BLaER1 (cell line): ENCODE measurements around the gene OSER1.
A peak's percentile ranks its signal among the peaks of the same experiment; 100 is the strongest.

Source experiments
- H3K27ac ChIP-seq: shearing (Covaris generic); formaldehyde crosslinking; 2 replicates; pipeline ENCODE4 v1.8.1; 2022
- H3K27me3 ChIP-seq: shearing (Covaris generic); formaldehyde crosslinking; 2 replicates; pipeline ENCODE4 v1.8.1; 2022
- H3K36me3 ChIP-seq: shearing (Covaris generic); formaldehyde crosslinking; 2 replicates; pipeline ENCODE4 v1.8.1; 2022
- H3K4me1 ChIP-seq: shearing (Covaris generic); formaldehyde crosslinking; 2 replicates; pipeline ENCODE4 v1.8.1; 2022
- H3K4me2 ChIP-seq: shearing (Covaris generic); formaldehyde crosslinking; 2 replicates; pipeline ENCODE4 v1.8.1; 2022
- H3K4me3 ChIP-seq: shearing (Covaris generic); formaldehyde crosslinking; 2 replicates; pipeline ENCODE4 v1.8.1; 2022
- H3K9ac ChIP-seq: shearing (Covaris generic); formaldehyde crosslinking; 2 replicates; pipeline ENCODE4 v1.8.1; 2022
- H3K9me3 ChIP-seq: shearing (Covaris generic); formaldehyde crosslinking; 2 replicates; pipeline ENCODE4 v1.8.1; 2022
- H4K20me1 ChIP-seq: shearing (Covaris generic); formaldehyde crosslinking; 2 replicates; pipeline ENCODE4 v1.8.1; 2022
- Cebpa-rat ChIP-seq: shearing (Covaris generic); IDR thresholded peaks from 2 replicates; pipeline ENCODE4 v1.8.1; 2022

OSER1 gene

DNA sequence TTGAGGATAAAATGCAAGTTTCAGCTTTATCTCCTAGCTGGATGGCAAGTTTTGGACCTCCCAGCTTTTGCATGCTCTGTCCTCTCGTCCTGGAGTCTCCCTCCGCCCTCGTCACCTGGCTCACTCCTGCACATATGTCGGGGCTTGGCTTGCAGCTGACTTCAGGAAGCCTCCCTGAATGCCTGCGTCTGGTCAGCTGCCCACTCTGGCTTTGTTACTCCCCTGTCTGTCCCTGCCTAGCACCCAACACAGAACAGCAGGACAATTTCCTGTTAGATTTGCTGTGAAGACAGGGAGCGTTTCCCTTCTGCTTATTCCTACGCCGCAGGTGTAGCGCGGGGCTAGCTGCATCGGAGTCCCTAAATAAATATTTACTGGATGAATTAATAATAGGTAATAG, 29.0 kb downstream of the OSER1 start:
- TF ChIP-seq Cebpa-rat: no peak
- Histone ChIP-seq H3K9ac (no peak overlapping the region; the same call in 1 of the 2 replicates), H3K27ac (0 out of 2 replicates have a peak overlapping the region, but pooled peaks have one; percentile 16), H3K27me3 (no peaks in the 10 kb centered on the region), H3K9me3 (no peaks in the 10 kb centered on the region), H3K4me1 (peaks cover 52% of the 10 kb centered on the region), H3K4me3 (no peak overlapping the region), H3K4me2 (peak overlapping the region; percentile 86), H3K36me3 (no peaks in the 10 kb centered on the region), H4K20me1 (no peaks in the 10 kb centered on the region)

DNA sequence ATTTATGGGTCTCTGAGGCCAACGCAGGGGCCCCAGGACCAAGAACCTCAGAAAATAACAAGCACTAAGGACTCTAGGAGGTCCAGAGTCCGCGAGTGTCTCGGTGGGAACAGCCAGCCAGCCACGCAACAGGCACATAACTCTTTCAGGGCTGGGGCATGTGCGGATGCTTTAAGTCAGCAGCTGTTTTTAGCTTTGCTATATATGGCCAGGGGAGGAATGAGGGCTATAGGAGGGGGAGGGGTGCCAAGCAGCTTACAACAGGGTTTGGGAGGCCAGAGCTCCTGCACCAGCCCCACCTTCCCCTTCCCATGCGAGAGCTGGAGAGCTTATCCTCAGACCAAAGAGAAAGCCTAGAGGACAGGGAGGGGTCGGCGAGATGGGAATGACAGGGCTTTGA, 29.8 kb downstream of the OSER1 start:
- H4K20me1 ChIP-seq: no peaks in the 10 kb centered on the region
- no peaks in the 10 kb centered on the region for H3K36me3 ChIP-seq
- peak overlapping the region; percentile 74; the same call in 1 of the 2 replicates for H3K9ac ChIP-seq
- no peaks in the 10 kb centered on the region for H3K9me3 ChIP-seq
- no peak for TF ChIP-seq Cebpa-rat
- peak overlapping the region; percentile 86 for H3K4me2 ChIP-seq
- H3K4me3 ChIP-seq: no peak overlapping the region
- peaks cover 45% of the 10 kb centered on the region for H3K4me1 ChIP-seq
- no peaks in the 10 kb centered on the region for H3K27me3 ChIP-seq
- peak overlapping the region; percentile 79 for H3K27ac ChIP-seq

DNA sequence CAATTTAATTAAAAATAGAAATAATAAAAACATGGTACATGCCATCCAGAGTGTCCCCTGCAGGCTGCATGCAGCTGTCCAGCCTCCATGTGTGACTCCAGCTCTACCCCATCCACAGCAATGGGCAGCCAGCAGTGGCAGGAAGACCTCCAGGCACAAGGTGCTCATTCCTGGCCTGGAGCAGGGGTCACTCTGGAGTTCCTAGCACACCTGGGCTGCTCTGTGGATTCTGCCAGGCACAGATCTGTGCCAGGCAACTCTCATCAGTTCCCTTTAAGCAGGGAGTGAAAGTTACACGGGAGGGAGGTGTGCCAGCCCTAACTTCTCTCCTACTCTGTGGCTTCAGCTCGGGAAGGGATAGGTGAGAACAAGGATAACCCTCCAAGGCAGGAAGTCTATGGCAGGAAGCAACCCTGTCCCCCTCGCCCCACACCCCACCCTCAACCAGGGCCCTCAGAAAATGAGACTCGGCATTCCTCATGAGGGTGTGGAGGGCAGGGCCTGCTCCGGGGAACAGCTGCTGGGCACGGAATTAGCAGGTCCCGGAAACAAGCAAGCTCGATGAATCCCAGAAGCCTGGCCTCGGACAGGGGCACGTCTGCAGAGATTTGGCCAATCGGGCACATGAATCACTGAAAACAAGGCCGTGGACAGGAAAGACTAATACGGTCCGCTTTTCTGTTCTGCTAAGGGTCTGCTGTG, 33.6 kb downstream of the OSER1 start:
- Histone ChIP-seq H3K4me2 (no peak overlapping the region), H3K9ac (no peak overlapping the region), H3K27ac (no peak overlapping the region; the same call in 1 of the 2 replicates), H4K20me1 (no peaks in the 10 kb centered on the region), H3K27me3 (no peaks in the 10 kb centered on the region), H3K4me1 (peaks cover 45% of the 10 kb centered on the region), H3K36me3 (no peaks in the 10 kb centered on the region), H3K4me3 (no peak overlapping the region), H3K9me3 (no peaks in the 10 kb centered on the region)
- no peak for TF ChIP-seq Cebpa-rat

DNA sequence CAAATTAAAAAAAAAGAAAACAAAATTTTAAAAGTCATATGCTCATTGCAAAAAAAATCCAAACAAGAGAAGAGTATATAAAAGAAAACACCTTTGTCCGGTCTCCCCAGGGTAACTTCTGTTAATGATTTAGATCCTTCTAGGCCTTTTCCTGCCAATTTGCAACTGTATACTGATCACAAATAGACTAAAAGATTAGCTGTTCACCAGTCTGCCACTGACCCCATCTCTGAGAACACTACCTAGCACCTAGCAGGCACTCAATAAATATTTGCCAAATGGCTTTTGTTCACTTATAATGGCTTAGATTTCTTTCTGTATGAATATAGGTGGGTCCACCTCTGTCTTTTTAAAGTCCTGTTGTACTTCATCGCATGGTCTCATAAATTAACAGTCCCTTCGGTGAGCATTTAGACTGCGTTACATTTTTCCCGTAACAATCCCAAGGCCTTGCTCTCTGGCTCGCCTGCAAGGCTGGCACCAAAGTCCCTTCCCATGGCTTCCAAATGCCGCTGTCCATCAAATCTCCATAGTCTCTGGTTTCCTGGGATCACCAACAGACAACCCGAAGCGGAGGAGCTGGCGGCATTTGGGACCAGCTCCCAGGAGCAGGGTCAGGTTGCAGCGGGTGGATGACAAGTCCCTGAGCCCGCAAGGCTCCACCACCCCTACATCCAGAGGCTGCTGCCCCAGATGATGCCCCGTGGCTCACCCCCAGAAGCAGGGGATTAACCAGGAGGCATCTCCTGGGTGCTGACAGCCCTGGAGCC, 35.4 kb downstream of the OSER1 start:
- peaks cover 45% of the 10 kb centered on the region for H3K4me1 ChIP-seq
- no peak for TF ChIP-seq Cebpa-rat
- no peaks in the 10 kb centered on the region for H3K27me3 ChIP-seq
- no peaks in the 10 kb centered on the region for H3K36me3 ChIP-seq
- H4K20me1 ChIP-seq: no peaks in the 10 kb centered on the region
- no peak overlapping the region for H3K4me2 ChIP-seq
- no peak overlapping the region for H3K9ac ChIP-seq
- H3K27ac ChIP-seq: no peak overlapping the region
- H3K9me3 ChIP-seq: no peaks in the 10 kb centered on the region
- no peak overlapping the region for H3K4me3 ChIP-seq

DNA sequence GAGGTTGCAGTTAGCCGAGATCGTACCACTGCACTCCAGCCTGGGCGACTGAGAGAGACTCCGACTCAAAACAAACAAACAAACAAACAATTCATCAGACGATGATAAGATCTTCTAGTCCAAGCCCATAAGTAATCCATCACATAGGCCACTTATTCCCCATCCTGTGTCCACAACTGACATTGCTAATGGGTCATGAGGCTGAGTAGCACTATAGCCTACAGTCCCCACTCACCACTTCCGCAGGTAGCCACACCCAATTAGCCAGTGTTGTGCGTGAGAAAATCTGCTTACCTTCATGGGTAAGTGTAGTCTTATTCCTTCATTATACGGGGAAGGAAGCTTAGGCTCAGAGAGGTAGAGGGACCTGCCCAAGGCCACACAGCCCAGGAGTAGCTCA, 36.7 kb downstream of the OSER1 start:
- H3K4me2 ChIP-seq: no peak overlapping the region
- no peak overlapping the region for H3K9ac ChIP-seq
- H3K27me3 ChIP-seq: no peaks in the 10 kb centered on the region
- no peak overlapping the region for H3K4me3 ChIP-seq
- no peaks in the 10 kb centered on the region for H3K9me3 ChIP-seq
- peaks cover 53% of the 10 kb centered on the region for H3K4me1 ChIP-seq
- H3K27ac ChIP-seq: no peak overlapping the region
- no peak for TF ChIP-seq Cebpa-rat
- no peaks in the 10 kb centered on the region for H3K36me3 ChIP-seq
- H4K20me1 ChIP-seq: no peaks in the 10 kb centered on the region

DNA sequence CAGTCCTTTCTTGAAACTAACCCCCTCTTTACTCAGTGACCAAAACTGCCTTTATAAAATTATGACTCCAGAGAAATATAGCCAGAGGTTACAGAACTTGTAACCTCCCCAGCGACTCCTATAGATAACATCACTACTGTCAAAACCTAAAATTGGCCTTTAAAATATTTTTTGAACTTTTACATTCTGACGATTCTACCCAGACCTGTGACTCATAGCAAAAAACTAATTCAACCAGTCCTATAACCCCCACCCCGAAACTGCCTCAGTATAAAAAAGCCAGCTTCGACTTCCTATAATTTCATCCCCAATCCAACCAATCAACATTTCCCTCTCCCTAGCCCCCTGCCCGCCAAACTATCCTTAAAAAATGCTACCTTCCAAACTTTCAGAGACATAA, 37.5 kb downstream of the OSER1 start:
- Histone ChIP-seq H3K27ac (no peak overlapping the region), H3K4me2 (no peak overlapping the region), H3K9ac (no peak overlapping the region), H3K27me3 (no peaks in the 10 kb centered on the region), H3K36me3 (no peaks in the 10 kb centered on the region), H4K20me1 (no peaks in the 10 kb centered on the region), H3K4me3 (no peak overlapping the region), H3K9me3 (no peaks in the 10 kb centered on the region), H3K4me1 (peaks cover 61% of the 10 kb centered on the region)
- no peak for TF ChIP-seq Cebpa-rat

DNA sequence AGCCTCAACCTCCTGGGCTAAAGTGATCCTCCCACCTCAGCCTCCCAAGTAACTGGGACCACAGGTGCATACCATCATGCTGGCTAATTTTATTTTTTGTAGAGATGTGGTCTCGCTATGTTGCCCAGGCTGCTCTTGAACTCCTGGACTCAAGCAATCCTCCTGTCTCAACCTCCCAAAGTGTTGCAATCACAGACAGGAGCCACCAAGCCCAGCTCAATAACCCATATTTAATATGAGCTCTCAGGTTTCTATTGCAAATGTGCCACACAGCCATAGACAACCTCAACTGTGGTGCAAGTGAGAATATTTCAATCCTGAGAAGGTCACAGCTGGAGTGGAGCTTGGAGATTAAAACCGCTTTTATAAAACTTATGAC, 38.0 kb downstream of the OSER1 start:
- H3K27ac ChIP-seq: peak overlapping the region; percentile 77

DNA sequence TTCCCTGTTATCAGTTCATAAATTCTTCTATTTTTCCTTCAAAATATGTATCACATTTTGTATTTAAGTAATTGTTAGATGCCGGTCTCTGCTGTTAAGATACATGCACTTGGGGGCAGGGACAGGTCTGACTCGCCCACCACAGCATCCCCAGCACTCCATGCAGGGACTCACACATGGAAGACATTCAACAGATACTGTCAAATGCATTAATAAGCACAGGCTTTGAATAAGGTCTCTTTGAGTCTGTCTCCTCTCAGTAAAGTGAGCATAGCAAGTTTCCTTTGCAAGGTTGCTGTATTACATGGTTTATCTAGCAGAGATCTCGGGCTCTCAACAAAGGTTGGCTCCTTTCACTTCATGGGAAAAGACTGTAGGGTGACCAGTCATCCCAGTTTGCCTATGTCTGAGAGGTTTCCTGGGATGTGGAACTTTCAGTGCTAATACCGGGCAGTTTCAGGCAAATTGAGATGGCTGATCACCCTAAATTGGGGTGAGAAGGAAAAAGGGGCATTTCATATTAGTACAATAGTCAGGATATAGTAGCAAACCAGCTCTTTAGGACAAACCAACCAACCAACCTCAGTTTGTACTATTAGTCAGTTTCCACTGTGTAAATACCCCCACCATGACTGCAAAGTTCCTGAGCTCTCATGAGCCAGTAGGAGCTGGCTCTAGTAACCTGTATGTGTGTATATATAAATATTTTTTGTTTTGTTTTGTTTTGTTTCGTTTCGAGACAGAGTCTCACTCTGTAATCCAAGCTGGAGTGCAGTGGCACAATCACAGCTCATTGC, 38.6 kb downstream of the OSER1 start:
- no peaks in the 10 kb centered on the region for H3K9me3 ChIP-seq
- no peaks in the 10 kb centered on the region for H4K20me1 ChIP-seq
- H3K4me1 ChIP-seq: peaks cover 67% of the 10 kb centered on the region
- H3K4me2 ChIP-seq: peak overlapping the region; percentile 83
- 0 out of 2 replicates have a peak overlapping the region, but pooled peaks have one; percentile 32 for H3K4me3 ChIP-seq
- no peaks in the 10 kb centered on the region for H3K36me3 ChIP-seq
- no peaks in the 10 kb centered on the region for H3K27me3 ChIP-seq
- TF ChIP-seq Cebpa-rat: no peak
- H3K27ac ChIP-seq: peak overlapping the region; percentile 77
- H3K9ac ChIP-seq: peak overlapping the region; percentile 34; the same call in 1 of the 2 replicates

More for the DNA sequence above, 38.0 kb downstream of the OSER1 start:
- no peaks in the 10 kb centered on the region for H3K36me3 ChIP-seq
- no peaks in the 10 kb centered on the region for H3K27me3 ChIP-seq
- TF ChIP-seq Cebpa-rat: no peak
- peak overlapping the region; percentile 83 for H3K4me2 ChIP-seq
- no peaks in the 10 kb centered on the region for H3K9me3 ChIP-seq
- H3K9ac ChIP-seq: no peak overlapping the region
- no peak overlapping the region for H3K4me3 ChIP-seq
- peaks cover 66% of the 10 kb centered on the region for H3K4me1 ChIP-seq
- no peaks in the 10 kb centered on the region for H4K20me1 ChIP-seq

DNA sequence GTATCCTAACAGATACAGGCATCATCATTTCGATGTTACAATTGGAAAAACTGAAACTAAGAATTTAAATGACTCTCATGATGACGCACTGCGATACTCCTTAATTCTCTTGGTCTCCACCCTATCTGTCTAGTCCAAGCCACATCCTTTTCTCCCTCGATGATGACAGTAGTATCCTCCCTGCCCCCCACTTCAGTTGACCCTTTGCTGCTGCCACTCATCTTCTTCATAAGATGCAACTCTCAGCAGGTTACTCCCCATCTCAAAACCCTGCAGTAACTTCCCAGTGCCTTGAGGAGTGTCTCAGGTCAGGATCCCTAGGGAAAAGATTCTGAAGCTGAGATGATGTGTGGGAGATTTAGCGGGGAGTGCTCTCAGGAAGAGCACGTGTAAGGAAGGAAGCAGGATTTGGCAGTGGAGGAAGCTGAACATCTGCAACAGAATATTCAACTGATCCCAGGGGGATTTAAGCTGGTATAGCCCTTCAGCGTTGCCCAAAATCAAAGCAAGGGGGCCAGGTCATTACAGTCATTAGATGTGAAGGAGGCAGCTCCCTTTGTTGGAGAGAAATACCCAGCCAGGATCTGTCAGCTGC, 39.7 kb downstream of the OSER1 start:
- H4K20me1 ChIP-seq: no peaks in the 10 kb centered on the region
- TF ChIP-seq Cebpa-rat: no peak
- H3K36me3 ChIP-seq: no peaks in the 10 kb centered on the region
- peaks cover 75% of the 10 kb centered on the region for H3K4me1 ChIP-seq
- H3K4me3 ChIP-seq: 0 out of 2 replicates have a peak overlapping the region, but pooled peaks have one; percentile 32
- peak overlapping the region; percentile 34; the same call in 1 of the 2 replicates for H3K9ac ChIP-seq
- H3K9me3 ChIP-seq: no peaks in the 10 kb centered on the region
- H3K4me2 ChIP-seq: peak overlapping the region; percentile 83
- H3K27me3 ChIP-seq: no peaks in the 10 kb centered on the region
- peak overlapping the region; percentile 77 for H3K27ac ChIP-seq
